Right ventricle myocardium superior (tissue), 1 donor: ENCODE data around the gene ING3. TPM values are rescaled to one million over a fixed set of nuclear protein-coding genes. Genes with fewer than 3 reads are reported as not detected.
A peak's percentile ranks its signal among the peaks of the same experiment; 100 is the strongest.

Experiments used
- ATAC-seq: fragments of 200-7000 bp; cut with Tn5 transposase; one replicate; pipeline ENCODE4 v1.9.1; 2020; ENCODE audit warnings: mild to moderate bottlenecking; ENCODE audit not compliant: poor library complexity
- DNase-seq: peaks from one replicate; pipeline ENCODE4 v3.0.0-alpha.2; 2020
- intact Hi-C: fragments of 100-400 bp; cut with DNase I; formaldehyde crosslinking; loops from one replicate; pipeline ENCODE4 v1.11.2; 2022
- long read RNA-seq: library from polyadenylated mRNA; unstranded; transcript quantifications from one replicate; pipeline ENCODE4 v2.0.0, GENCODE V29; 2021
- total RNA-seq: library from RNA; stranded (reverse); fragmentation: NEBNext Ultra II Directional; extraction: Animal tissue kit (Norgen Biotek cat#: 25700); gene quantifications from one replicate; pipeline ENCODE4 v1.2.1, GENCODE V29; 2021
- donor health status: DM: no; HTN: yes; CAD: no; lungs with severe emphysema.

The ING3 gene, protein sequence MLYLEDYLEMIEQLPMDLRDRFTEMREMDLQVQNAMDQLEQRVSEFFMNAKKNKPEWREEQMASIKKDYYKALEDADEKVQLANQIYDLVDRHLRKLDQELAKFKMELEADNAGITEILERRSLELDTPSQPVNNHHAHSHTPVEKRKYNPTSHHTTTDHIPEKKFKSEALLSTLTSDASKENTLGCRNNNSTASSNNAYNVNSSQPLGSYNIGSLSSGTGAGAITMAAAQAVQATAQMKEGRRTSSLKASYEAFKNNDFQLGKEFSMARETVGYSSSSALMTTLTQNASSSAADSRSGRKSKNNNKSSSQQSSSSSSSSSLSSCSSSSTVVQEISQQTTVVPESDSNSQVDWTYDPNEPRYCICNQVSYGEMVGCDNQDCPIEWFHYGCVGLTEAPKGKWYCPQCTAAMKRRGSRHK
- 11.1 TPM for total RNA-seq
- long read RNA-seq, transcript ING3-201 (12 exons, 3,777 nt), result major isoform, 14 of 16 reads
- long read RNA-seq, partial matches to known transcripts, result 0 of 16 reads
- long read RNA-seq, other reads (novel, unspliced or antisense), result 0 of 16 reads

DNA sequence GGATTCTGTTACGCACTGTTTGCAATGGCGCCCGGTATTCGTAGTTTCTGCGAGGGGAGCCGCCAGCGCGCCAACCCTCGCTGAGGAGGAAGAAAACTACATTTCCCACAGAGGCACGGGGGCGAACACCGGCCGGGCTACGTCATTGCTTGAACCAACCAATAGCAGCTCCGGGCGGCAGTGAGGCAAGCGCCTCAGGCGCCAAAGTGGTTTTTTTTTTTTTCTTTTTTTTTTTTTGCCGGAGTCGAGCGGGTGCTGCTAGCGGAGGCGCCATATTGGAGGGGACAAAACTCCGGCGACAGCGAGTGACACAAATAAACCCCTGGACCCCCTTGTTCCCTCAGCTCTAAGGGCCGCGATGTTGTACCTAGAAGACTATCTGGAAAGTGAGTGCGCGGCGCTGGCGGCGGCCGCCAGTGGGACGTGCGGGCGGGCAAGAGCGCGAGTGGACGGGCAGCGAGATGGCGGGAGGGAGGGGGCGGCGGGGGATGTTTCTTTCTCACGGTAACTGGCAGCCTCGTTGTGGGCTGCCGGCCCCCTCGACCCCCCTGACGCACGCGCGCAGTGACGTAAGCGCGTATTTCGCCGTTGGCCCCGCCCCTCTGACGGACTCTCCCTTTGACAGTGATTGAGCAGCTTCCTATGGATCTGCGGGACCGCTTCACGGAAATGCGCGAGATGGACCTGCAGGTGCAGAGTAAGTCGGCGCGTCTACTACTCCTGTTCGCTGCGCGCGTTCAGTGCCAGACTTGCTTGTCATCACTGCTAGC lies at the start of gene ING3:
TSS of gene ING3 (plus strand) at position 239 of the 770 bp plus-strand sequence. CDS start at position 359, 120 bp downstream.
- peak; percentile 98 for ATAC-seq
- intact Hi-C loops, result no loop called here
- DNase-seq, result peak; percentile 97

DNA sequence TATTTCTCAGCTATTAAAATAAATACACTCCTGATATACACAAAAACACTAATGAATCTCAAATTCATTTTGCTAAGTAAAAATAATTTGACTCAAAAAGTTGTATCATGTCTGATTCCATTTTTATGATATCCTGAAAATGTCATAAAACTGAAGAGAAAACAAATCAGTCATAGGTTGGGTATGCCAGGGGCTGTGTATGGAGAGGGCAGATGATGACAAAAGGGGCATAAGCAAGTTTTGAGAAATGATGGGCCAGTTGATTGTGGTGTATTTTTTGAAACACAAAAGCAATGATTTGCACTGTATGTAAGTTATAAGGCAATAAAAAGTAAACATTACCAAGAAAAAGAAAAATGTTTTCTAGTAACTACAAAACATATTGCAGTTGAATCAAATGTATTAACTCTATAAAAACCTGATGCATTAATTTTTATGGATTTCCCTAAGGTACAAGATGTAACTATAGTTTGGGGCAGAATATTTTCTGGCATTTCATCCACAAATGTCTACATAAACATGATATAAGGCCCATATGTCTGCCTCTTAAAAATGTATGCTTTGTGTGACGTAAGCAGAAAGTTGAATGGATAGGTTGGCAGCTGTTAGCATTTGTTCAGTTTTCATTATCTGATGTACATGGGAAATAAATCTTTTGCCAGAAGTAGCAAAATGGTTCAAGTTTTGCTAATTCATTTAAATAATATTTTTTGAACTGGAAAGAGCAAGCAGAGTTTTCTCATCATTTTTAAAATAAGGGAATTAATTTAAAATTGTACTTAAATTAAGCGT lies 35.1 kb upstream of the ING3 start:
- no peak for ATAC-seq
- intact Hi-C loops, result no loop called here

DNA sequence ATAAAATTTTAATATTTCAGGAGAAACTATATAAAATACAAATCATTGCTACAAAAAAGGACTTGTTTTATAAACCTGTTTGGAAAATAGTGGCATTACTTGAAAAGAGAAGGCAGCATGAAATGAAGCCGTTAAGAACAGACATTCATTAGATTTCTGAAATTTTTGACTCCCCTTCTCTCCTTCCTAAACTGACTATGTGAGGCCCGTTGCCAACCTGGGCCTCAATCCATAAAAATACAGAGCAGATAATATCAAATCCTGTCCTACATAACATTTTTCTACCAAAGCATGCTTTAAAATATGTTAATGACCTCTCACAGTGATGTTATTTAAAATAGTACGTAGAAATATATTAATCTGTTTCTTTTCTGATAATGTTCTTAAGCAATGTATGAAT lies 34.5 kb upstream of the ING3 start:
- no peak for ATAC-seq
- no peak for DNase-seq
- intact Hi-C loops, result no loop called here

More for the DNA sequence above, 35.1 kb upstream of the ING3 start:
- no peak for DNase-seq

DNA sequence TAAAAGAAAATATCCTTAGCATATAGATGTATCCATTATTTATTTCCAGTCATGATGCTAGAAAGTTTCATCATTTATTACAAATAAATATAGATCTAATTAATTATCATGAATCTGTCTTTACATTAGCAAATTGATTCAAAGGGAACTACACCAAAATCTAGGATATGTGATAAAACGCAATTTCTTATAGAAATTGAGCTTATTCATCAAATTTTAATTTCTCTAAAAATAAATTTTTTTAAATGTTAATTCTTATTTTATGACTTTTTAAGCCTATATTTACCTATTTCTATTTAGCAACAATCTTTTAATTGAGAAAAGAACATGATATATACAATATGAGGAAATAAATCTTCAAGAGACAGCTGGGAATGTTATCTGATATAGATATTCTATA lies 34.0 kb upstream of the ING3 start:
- ATAC-seq, result no peak
- no peak for DNase-seq
- intact Hi-C loops, result no loop called here

DNA sequence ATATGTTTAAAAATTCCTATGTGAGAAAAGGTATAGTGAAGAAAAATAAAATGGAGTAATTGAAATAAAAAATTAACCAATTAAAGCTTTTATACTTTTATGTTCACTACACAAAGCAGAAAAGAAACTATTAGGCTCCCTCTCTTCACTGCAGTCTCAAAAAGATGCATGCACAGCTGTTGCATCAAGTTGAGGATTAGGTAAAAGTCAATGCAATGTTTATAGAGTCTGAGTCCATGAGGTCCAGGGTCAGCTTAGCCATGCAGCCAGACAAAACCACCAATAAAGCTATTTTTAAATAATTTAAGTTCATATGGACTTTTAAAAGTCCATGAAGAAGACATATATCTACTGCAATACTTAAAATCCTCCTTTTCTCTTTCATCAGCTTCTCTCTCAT lies 31.1 kb upstream of the ING3 start:
- DNase-seq (no peak), ATAC-seq (no peak)
- intact Hi-C loops, result no loop called here

DNA sequence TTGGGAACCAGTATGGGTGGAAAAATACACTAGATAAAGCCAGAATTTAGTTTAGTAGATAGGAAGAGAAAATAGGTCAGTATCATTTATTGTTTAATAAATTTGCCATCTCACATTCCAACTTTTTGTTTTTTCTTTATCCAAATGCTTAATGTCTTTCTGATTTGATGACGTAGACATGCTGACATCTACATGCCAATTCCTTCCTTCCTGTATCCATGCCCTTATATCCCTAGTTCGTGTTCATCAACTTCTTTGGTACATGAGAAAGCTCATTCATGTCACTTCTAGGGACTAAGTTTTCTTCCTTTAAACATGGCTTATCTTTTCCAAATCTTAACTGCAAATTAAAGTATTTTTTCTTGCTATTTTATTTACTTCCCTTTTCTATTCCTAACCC lies 30.5 kb upstream of the ING3 start:
- intact Hi-C loops, result no loop called here
- DNase-seq, result no peak
- ATAC-seq, result no peak

DNA sequence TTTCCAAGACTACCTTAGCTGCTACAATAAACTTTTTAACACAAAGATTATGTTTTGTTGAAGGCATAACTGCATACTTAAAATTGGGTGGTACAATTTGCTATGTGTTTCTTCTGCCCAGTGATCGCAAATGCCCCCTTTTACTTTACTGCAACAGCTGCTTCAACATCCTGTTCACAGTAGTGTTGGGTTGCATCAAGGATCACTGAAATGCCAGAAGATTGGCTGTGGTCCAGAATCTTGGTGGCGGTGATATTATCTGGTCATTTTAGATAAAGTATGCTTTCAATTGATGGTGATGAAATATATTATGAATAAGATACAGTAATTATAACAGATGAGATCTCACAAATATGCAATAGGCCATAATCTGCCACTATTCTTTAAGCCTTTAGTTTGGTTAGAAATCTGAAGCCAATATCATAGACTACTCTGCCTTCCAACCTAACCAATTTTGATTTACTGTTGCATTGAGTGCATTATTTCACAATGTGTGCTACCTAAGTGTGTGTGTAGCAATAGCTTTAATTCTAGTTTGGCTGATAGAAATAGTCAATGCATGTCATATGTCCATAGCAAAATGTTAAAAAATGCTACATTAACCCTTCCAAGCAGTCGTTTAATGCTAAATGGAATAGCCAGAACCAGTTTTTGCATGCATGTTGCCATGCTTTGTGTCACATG lies 29.8 kb upstream of the ING3 start:
- intact Hi-C loops, result no loop called here
- ATAC-seq (no peak), DNase-seq (no peak)

DNA sequence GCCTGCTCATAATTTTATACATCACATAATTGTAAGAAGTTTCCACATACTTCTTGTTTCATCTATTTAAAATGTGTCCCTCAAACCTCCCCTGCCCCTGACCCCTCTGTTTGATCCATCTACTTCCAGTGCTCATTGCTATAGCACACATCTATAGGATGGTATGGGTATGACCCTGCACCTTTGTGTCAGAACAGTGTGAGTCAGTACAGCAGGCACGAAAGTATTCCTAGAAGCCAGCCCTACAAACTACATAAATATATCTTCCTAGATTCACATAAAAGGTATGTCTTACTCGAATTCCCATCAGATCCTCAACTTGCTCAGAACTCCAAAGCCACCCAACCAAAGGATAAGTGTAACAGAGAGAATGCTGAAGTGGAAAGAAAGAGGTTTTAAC lies 25.7 kb upstream of the ING3 start:
- DNase-seq, result no peak

DNA sequence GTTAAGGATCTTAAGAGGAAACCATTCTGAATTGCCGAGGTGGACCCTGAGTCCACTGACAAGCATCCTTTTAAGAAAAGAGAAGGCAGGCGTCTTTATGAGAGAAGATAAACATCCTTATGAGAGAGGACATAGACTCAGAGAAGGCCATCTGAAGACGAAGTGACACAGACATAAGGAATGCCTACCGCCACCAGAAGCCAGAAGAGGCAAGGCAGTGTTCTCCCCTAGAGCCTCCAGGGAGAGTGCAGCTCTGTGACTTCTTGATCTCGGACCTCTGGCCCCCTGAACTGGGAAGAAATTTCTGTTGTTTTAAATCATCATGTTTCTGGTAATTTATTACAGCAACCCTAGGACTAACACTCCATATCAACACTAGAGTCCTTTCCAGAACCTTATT lies 25.2 kb upstream of the ING3 start:
- intact Hi-C loops, result no loop called here
- no peak for DNase-seq
- ATAC-seq, result no peak

More for the DNA sequence above, 25.7 kb upstream of the ING3 start:
- no peak for ATAC-seq
- intact Hi-C loops, result no loop called here

DNA sequence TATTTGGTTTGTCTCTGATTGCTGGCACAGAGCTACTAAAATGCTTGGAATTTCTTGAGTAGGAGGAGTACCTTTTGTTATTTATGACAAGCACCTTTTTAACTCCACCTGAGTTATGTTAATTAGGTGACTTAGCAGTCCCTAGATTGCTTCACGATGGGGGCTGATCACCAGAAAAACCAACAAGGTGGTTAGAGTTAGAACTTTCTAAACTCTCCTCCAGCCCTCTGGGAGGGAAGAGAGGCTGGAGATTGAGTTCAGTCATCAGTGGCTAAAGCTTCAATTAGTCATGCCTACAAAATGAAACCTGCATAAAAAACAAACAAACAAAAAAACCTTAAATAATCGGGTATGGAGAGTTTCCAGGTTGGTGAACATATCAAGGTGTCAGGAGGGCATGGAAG lies 23.6 kb upstream of the ING3 start:
- intact Hi-C loops, result no loop called here
- ATAC-seq (no peak), DNase-seq (no peak)

DNA sequence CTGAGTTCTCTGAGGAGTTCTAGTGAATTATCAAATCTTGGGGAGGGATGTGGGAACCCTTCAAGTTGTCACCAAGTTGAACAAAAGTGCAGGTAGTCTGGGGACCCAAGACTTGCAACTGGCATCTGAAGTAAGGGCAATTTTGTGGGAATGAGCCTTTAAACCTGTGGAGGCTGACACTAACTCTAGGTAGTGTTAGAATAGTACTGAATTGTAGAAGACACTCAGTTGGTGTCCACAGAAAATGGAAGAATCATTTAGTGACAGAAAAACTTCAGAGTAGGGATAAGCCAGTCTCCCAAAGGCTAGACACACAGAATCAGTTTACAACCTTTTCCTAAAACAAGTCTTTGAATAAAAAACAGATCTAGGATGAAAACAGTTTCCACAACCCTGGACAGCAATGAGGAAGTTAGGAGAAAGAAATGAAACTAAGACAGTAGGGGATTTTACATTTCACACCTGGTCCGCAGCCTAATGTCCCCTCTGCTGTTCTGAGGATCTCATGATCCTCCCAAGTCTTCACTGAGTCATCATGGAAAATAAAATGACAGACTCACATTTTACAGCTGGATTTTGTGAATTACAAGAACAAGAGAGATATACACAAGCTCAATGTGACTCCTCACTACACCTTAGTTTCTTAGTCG lies 23.0 kb upstream of the ING3 start:
- intact Hi-C loops, result no loop called here
- DNase-seq (no peak), ATAC-seq (no peak)

DNA sequence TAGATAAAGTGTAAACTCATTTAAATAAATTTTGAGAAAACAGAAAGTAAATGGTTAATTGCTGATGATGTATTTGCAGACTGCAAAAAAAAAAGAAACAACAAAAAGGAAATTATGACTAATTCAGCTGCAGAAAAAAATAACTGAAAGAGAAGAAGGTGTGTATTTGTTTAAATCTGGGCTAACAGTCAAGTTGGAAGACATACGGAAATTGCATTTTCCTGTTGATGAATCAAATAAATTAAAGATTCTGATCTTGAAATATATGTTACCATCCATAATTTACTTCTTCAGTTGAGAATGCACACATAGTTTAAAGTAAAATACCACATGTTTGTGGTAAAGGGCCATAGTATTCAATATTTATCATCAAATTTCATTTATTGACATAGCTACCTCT lies 19.3 kb upstream of the ING3 start:
- intact Hi-C loops, result no loop called here
- DNase-seq, result no peak
- no peak for ATAC-seq

DNA sequence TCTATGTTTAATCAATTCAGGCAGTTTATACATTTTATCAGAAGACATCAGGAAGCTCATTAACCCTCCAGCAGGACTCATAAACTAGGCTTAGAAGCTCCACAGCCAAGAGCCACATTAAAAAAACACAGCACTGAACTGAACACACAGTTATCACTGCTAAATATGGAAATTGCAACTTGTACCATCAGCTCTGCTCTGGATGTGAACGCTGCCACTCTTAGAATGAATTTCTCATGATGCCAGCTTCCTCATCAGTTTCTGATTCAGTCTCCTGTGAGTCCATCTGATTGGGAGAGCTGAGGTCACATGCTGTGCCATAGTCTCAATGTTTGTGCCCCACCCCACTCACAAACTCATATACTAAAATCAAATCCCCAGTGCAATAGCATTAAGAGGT lies 17.1 kb upstream of the ING3 start:
- no peak for DNase-seq
- ATAC-seq, result no peak
- intact Hi-C loops, result no loop called here

DNA sequence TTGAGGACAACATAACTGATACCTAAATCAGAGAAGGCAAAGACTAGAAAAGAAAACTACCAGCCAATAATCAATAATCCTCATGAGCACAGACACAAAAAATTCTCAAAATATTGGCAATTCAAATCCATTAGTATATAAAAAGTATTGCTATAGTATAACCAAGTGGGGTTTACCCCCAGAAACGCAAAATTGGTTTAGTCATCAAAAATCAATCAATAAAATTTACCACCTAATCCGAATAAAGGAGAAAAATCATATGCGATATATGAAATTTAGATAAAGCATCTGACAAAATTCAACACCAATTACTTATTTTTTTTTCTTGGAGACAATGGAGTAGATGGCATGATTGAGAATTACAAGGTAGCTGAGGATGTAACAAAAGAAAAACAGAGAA lies 11.2 kb upstream of the ING3 start:
- DNase-seq, result no peak
- intact Hi-C loops, result no loop called here
- ATAC-seq, result no peak

DNA sequence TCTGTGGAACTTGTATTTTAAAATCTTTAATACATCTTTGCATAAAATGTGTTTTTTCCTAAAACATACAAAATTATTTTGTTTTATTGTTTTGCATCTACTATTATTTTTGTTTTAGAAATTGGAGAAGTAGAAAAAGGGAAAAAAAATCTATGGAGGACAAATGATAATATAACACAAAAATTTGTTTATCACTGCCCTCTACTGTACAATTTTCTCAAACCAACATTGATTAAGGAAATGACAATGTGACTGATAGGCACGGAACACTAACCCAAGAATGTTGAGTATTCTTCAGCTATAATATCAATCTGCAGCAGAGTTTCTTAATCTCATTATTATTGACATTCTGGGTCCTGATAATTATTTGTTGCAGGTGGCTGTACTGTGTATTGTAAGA lies 9.5 kb upstream of the ING3 start:
- intact Hi-C loops, result loop anchor here (5.0 kb wide), 1 partner anchor 149 kb away; no protein-coding TSS in a partner anchor
- peak; percentile 58 for ATAC-seq
- no peak for DNase-seq

DNA sequence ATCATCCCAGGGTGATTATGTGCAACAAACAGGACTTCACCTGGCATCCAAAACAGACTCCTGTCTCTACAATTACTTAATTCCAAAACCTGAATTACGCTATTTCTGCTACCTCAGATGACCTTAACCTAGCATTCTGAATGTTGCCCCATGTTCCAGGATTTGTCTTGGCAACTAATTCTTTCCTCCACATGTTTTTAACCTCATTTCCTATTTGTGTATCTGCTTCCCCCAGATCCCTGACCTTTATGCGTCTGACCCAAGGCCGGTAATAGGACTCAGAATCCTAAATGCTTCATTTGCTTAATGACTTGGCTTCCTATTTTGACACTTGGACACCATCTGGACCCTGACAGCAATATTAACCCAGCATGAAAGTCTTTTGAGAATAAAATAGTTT lies 8.7 kb upstream of the ING3 start:
- ATAC-seq (peak; percentile 38), DNase-seq (no peak)
- intact Hi-C loops, result loop anchor here (5.0 kb wide), 1 partner anchor 150 kb away; no protein-coding TSS in a partner anchor

DNA sequence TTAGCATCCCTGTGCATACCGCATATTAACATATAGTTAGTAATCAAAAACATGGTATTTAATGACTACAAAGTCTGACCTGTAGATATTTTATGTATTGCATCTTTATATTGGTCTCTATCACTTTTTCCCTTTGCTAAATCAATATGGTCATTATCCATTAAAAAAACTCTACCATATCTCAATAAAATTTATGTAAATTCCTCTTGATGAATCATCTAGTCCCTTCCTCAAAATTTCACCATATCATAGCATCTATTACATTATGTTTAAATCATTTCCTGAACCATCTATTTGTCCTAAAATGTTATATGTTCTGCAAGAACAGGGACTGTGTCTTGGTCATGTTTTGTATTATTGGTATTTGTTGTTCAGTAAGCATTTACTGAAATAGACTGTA lies 7.7 kb upstream of the ING3 start:
- no peak for DNase-seq
- no peak for ATAC-seq
- intact Hi-C loops, result loop anchor here (5.0 kb wide), 1 partner anchor 151 kb away; no protein-coding TSS in a partner anchor
